ENCODE data around the gene THAP8.
"Not testable (repeated sequence)": the region's sequence is repeated elsewhere in the genome, so short reads cannot be mapped to it uniquely, and the experiment has no call there.

Gene THAP8

GRCh38 chr19:36054119-36054732, at the start of gene THAP8:
Gene THAP8, minus strand, starts transcription at chr19:36054285. Its CDS starts 68 bp downstream, at chr19:36054217.
- peak; percentile 92 for DNase-seq

GRCh38 chr19:36103040-36103626, 49.0 kb upstream of the THAP8 start:
- DNase-seq, result no peak

GRCh38 chr19:36101550-36102327, 47.7 kb upstream of the THAP8 start:
- DNase-seq, result no peak

GRCh38 chr19:36100476-36100875, 46.4 kb upstream of the THAP8 start:
- no peak for DNase-seq

GRCh38 chr19:36099166-36099785, 45.2 kb upstream of the THAP8 start:
- no peak for DNase-seq

- no peak for DNase-seq
Observed at GRCh38 chr19:36097036-36097435, 43.0 kb upstream of the THAP8 start.

- no peak for DNase-seq
Observed at GRCh38 chr19:36093687-36094086, 39.6 kb upstream of the THAP8 start.

GRCh38 chr19:36093146-36093662, 39.1 kb upstream of the THAP8 start:
- DNase-seq, result no peak

- no peak for DNase-seq
Observed at GRCh38 chr19:36092566-36092965, 38.5 kb upstream of the THAP8 start.

- no peak for DNase-seq
Observed at GRCh38 chr19:36090910-36091695, 37.0 kb upstream of the THAP8 start.

GRCh38 chr19:36089847-36090246, 35.8 kb upstream of the THAP8 start:
- DNase-seq, result no peak

GRCh38 chr19:36086326-36086725, 32.2 kb upstream of the THAP8 start:
- DNase-seq, result no peak

GRCh38 chr19:36084231-36085009, 30.3 kb upstream of the THAP8 start:
- no peak for DNase-seq

- DNase-seq, result no peak
Observed at GRCh38 chr19:36082916-36083315, 28.8 kb upstream of the THAP8 start.

GRCh38 chr19:36081894-36082293, 27.8 kb upstream of the THAP8 start:
- DNase-seq, result no peak

GRCh38 chr19:36081385-36081784, 27.3 kb upstream of the THAP8 start:
- no peak for DNase-seq

- no peak for DNase-seq
Observed at GRCh38 chr19:36079389-36079945, 25.4 kb upstream of the THAP8 start.

- DNase-seq, result no peak
Observed at GRCh38 chr19:36073121-36073876, 19.2 kb upstream of the THAP8 start.

- no peak for DNase-seq
Observed at GRCh38 chr19:36072081-36072480, 18.0 kb upstream of the THAP8 start.

- not testable (repeated sequence) for DNase-seq
Observed at GRCh38 chr19:36068810-36069499, 14.9 kb upstream of the THAP8 start.

Data from NCI-H1436 treated with DMSO at 0.1 percent for 48 hours (cell line).